ENCODE measurements around the gene COL28A1.

DNA sequence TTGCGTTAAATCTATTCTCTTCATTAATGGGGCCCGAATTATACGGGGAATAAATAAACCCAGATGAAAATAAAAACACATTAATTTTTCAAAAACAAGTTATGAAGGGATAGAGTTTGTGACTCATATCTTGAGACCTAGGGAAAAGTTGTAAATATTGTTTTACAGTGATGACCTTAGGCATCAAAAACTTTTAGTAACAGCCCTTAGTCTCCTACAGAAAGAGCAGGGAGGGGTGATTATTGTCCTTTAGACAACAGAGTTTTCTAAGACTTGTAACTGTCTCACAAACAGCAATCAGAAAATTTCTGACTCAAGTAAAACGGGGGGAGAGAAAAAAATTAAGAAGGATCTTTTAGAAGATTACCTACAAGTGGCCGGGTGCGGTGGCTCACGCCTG, 102.7 kb downstream of the COL28A1 start:
- TF ChIP-seq, protein P1, sequence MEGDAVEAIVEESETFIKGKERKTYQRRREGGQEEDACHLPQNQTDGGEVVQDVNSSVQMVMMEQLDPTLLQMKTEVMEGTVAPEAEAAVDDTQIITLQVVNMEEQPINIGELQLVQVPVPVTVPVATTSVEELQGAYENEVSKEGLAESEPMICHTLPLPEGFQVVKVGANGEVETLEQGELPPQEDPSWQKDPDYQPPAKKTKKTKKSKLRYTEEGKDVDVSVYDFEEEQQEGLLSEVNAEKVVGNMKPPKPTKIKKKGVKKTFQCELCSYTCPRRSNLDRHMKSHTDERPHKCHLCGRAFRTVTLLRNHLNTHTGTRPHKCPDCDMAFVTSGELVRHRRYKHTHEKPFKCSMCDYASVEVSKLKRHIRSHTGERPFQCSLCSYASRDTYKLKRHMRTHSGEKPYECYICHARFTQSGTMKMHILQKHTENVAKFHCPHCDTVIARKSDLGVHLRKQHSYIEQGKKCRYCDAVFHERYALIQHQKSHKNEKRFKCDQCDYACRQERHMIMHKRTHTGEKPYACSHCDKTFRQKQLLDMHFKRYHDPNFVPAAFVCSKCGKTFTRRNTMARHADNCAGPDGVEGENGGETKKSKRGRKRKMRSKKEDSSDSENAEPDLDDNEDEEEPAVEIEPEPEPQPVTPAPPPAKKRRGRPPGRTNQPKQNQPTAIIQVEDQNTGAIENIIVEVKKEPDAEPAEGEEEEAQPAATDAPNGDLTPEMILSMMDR (conservative IDR thresholded peaks at IDR 0.05 in 1 of 2, IDR thresholded peaks at IDR 0.05 in 1 of 2; ENCODE audit: extremely low read depth in 1 of 2, insufficient read depth in 1 of 2, low read depth in 1 of 2, low read length in 2 of 2) = no peak
- TF ChIP-seq EZH2 (IDR thresholded peaks at IDR 0.05; ENCODE audit: borderline replicate concordance, low read length) = no peak
